DMS 273 (cell line): ENCODE results near the gene CLIC4.
"Not testable (repeated sequence)": the region's sequence is repeated elsewhere in the genome, so short reads cannot be mapped to it uniquely, and the experiment has no call there.

Experiments used
- DNase-seq: peaks from one replicate; lab custom pipeline; 2025; ENCODE audit not compliant: unreplicated experiment; lab: John Stamatoyannopoulos, UW

CLIC4 gene

GRCh38 chr1:24872061-24872850 lies 127.0 kb downstream of the CLIC4 start:
- no peak for DNase-seq

- DNase-seq = no peak
These were observed 127.9 kb downstream of the CLIC4 start for GRCh38 chr1:24873148-24873547.

GRCh38 chr1:24874056-24874455 lies 128.8 kb downstream of the CLIC4 start:
- no peak for DNase-seq

GRCh38 chr1:24874611-24875234 lies 129.5 kb downstream of the CLIC4 start:
- DNase-seq = no peak

GRCh38 chr1:24875257-24875656 lies 130.0 kb downstream of the CLIC4 start:
- DNase-seq = no peak

GRCh38 chr1:24875991-24876506 lies 130.8 kb downstream of the CLIC4 start:
- DNase-seq = no peak

GRCh38 chr1:24878045-24878444 lies 132.8 kb downstream of the CLIC4 start:
- DNase-seq = no peak

GRCh38 chr1:24878775-24879742 lies 133.8 kb downstream of the CLIC4 start:
- DNase-seq = no peak

GRCh38 chr1:24881034-24881433 lies 135.8 kb downstream of the CLIC4 start:
- DNase-seq = no peak

- DNase-seq = no peak
These were observed 139.5 kb downstream of the CLIC4 start for GRCh38 chr1:24884751-24885150.

GRCh38 chr1:24886241-24886640 lies 141.0 kb downstream of the CLIC4 start:
- no peak for DNase-seq

- no peak for DNase-seq
These were observed 143.1 kb downstream of the CLIC4 start for GRCh38 chr1:24888061-24888970.

GRCh38 chr1:24888971-24889676 lies 143.9 kb downstream of the CLIC4 start:
- DNase-seq = no peak

- DNase-seq = no peak
These were observed 145.6 kb downstream of the CLIC4 start for GRCh38 chr1:24890887-24891286.

GRCh38 chr1:24891367-24891766 lies 146.1 kb downstream of the CLIC4 start:
- not testable (repeated sequence) for DNase-seq

GRCh38 chr1:24892188-24893153 lies 147.2 kb downstream of the CLIC4 start:
- no peak for DNase-seq

GRCh38 chr1:24893431-24893830 lies 148.2 kb downstream of the CLIC4 start:
- no peak for DNase-seq
